IPS-NIHi11 (cell line): ENCODE results near the gene CNGA4.

Experiments used
- DNase-seq: peaks from one replicate; pipeline ENCODE4 v3.0.0; 2012; ENCODE audit warnings: mixed read lengths, low spot score

Gene CNGA4, protein sequence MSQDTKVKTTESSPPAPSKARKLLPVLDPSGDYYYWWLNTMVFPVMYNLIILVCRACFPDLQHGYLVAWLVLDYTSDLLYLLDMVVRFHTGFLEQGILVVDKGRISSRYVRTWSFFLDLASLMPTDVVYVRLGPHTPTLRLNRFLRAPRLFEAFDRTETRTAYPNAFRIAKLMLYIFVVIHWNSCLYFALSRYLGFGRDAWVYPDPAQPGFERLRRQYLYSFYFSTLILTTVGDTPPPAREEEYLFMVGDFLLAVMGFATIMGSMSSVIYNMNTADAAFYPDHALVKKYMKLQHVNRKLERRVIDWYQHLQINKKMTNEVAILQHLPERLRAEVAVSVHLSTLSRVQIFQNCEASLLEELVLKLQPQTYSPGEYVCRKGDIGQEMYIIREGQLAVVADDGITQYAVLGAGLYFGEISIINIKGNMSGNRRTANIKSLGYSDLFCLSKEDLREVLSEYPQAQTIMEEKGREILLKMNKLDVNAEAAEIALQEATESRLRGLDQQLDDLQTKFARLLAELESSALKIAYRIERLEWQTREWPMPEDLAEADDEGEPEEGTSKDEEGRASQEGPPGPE

DNA sequence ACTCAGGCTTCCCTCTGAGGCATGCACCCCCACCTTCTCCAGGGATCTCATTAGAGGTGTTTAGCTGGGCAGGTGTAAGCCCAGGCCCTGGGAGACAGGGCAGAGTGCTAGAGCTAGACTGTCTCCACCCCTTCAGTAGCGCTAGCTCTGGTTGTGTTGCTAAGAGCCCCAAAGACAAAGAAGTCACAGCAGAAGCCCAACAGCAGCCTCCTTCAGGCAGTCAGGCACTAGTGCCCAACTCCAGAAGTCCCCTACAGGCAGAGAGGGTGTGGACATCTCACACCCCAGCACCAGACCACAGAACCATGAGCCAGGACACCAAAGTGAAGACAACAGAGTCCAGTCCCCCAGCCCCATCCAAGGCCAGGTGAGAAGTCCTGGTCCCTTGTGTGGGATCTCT lies at the start of gene CNGA4:
TSS of gene CNGA4 (plus strand) at position 188 of the 400 bp plus-strand sequence. CDS start at position 306, 118 bp downstream.
- DNase-seq = no peak

DNA sequence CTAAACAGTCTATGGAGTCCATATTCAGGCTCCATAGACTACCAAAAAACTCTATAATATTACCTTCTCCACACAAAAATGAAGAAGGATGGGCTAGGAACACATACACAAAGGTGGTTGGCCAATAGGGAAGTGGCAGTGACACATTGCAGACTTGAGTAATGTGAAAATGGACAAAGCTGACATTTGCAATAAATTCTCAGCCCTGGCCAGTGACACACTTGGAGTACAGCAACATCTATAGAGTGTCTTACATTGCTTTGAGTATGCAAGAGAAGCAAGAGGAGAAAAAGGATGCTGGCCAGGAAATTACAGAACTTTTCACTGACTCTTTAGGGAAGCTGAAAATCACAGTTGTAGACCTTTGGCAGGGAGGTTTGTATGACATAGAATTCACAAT lies 47.1 kb upstream of the CNGA4 start:
- DNase-seq = no peak

DNA sequence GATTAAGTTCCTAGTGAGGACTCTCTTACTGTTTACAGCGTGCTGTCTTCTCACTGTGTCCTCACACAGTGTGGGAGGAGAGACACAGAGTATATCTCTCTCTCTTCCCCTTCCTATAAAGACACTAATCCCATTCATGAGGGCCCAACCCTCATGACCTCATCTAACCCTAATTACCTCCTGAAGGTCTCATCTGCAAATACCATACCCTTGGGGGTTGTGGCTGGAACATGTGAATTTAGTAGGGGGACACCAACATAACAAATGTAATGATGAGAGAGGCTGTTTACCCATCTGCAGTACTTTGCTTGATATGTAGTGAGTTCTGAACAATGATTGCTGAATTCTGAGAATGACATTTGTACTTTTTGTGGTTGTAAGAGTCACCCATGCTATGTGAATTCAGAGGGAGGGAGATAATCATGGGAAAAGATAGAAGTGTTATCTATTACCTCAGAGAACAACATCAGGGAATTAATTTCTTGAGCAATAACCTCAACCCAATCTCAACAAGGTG lies 44.8 kb upstream of the CNGA4 start:
- DNase-seq = no peak

DNA sequence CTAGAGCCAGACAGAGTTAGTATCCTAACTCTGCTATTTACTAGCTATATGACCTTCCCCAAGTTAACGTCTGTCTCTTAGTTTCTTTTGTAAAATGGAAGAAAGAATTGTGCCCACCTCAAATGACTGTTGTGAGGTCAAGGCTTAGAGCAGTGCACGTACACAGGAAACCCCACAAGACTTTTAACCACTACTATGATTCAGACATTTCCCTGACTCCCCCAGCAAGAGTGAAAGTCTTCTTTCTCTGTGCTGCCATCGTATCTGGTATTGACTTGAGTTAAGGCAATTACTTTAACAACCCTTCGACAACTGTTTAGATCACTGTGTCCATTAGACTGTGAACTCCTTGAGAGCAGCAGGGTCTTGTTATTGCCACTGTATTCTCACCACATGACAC lies 42.5 kb upstream of the CNGA4 start:
- no peak for DNase-seq

DNA sequence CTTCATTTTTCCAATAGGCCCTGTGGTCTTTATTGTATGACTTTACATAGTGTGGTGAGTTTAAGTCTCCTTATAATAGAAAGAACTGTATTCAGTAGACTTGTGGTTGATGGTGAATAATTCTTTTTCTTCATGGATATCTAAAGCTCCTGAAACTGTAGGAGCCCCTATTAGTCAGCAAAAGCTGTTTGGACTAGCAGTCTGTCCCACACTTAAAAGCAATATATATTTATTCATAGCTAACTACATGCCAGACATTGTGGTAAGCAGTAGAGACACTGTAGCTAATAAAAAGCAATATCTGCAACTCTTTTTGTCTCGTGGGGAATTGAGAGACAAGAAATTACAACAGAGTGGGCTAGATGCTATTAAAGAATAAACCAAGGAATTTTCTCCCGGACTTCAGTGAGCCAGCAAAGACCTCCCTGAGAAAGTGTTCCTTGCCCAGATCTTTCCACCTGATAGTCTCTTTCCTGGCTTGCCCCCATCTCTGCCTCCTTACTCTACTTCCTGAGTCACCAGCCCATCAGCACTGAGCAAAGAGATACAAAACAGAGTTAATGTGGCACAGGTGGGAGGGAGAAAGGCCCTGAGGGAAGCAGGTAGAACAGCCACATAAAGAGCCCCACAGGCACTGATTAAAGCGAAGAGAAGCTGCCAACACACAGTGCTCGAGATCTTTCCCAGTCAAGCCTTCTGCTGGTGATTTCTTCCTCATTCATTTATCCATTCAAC lies 41.3 kb upstream of the CNGA4 start:
- no peak for DNase-seq

DNA sequence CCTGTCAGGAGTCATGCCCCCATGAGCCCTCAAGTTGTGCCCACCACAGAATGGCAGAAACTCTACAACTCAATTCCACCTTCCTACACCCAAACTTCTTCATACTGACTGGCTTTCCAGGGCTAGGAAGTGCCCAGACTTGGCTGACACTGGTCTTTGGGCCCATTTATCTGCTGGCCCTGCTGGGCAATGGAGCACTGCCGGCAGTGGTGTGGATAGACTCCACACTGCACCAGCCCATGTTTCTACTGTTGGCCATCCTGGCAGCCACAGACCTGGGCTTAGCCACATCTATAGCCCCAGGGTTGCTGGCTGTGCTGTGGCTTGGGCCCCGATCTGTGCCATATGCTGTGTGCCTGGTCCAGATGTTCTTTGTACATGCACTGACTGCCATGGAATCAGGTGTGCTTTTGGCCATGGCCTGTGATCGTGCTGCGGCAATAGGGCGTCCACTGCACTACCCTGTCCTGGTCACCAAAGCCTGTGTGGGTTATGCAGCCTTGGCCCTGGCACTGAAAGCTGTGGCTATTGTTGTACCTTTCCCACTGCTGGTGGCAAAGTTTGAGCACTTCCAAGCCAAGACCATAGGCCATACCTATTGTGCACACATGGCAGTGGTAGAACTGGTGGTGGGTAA lies 39.6 kb upstream of the CNGA4 start, which contains the start of gene OR52W1:
TSS of gene OR52W1 (plus strand) at position 51 of the 637 bp plus-strand sequence. CDS start at position 51, 0 bp downstream.
- no peak for DNase-seq

DNA sequence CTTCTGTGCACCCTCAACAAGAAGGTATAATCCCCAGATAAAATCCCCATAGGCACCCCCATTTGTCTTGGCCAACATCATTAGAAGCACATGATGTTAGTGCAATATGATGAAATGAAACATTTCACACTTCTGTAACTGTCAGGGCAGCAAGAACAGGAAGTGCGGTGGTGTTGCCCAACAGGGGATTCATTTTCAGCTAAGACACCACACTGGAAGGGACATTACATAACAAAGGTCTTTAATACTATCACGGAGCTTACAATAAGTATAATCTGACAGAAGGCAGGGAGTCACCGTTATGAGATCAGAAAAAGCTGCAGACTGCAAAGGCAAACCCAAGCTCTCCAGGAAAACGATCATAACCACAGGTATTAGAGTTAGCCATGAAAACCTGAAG lies 37.9 kb upstream of the CNGA4 start:
- no peak for DNase-seq

DNA sequence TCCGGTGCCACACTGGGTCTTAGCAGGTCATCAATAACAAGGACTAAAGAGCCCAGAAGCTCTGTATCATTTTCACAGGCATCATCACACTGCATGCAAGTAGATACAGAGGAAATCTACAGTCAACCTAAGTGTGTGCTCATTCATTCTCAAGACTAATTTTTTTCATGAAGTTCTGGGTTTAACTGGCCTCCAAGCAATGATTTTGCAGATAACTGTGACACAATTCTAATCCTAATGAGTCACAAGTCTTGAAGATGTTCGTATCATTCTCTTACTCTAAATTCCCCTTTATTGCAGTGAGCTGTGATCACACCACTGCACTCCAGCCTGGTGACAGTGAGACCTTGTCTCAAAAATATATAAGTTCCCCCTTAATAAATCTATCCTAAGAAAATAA lies 37.4 kb upstream of the CNGA4 start:
- DNase-seq = no peak

DNA sequence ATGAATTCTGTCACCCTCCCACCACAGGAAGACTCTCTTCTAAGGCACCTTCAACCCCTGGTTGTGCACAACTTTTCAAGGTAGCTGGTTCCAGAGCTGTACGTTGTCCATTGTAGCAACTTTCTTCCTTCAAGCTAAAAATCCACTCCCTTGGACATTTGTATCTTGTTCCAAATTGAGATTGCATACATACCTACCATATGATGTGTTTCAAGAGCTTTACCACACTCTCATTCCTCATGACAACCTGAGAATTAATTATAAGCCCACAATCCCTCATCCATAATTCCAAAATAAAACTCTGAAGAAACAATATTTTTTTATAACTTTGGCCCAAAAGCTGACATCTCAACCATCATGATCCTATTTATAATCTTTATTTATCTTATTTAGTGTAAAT lies 36.8 kb upstream of the CNGA4 start:
- DNase-seq = no peak

DNA sequence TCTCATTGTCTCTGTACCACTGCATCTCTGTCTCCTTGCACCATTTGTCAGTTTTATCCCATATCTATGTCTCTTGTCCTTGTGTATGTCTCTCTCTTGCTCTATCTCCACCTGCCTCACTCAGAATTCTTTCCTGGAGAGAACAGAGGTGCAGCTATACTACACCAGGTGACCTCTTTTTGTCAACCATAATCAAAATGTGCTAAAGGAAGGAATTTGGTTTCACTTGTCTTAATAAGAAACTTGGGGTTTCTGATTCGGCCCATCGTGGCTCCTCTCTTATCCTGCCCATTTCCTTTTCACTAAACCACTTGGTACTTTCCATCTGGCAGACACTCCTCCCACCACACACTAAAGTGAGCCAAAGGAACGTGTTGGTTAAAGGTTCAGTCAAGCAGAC lies 35.6 kb upstream of the CNGA4 start:
- no peak for DNase-seq

DNA sequence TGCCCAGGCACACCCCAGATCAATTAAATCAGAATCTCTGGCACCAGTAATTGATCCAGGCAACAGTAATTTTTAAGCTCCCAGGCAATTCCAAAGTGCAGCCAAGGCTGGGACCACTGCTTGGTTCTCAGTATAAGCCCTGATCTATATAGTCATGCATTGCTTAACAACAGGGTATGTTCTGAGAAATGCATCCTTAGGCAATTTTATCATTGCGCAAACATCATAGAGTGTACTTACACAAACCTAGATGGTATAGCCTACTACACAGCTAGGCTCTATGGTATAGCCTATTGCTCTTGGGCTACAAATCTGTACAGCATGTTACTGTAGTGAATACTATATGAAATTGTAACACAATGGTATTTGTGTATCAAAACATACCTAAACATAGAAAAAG lies 34.2 kb upstream of the CNGA4 start:
- no peak for DNase-seq

DNA sequence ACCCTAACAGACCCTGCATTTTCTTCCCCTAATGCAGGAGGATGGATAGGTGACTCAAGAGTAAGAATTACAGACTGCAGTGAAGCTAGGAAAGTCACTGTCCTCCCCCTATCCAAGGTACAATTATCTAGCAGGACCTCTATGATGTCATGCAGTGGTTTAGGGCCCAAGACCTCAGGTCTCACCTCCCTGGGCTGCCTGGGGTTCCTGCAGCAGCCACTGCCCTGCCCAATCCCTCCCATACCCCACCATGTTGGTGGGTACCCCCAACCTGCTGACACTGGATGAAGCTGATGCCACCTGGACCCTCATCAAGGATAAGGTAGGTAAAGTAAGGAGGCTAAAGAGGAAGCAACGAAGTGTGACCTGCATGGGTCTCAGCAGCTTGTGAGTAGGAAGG lies 33.5 kb upstream of the CNGA4 start, which contains the start of gene C11orf42:
TSS of gene C11orf42 (plus strand) at position 192 of the 400 bp plus-strand sequence. CDS start at position 251, 59 bp downstream.
- no peak for DNase-seq

DNA sequence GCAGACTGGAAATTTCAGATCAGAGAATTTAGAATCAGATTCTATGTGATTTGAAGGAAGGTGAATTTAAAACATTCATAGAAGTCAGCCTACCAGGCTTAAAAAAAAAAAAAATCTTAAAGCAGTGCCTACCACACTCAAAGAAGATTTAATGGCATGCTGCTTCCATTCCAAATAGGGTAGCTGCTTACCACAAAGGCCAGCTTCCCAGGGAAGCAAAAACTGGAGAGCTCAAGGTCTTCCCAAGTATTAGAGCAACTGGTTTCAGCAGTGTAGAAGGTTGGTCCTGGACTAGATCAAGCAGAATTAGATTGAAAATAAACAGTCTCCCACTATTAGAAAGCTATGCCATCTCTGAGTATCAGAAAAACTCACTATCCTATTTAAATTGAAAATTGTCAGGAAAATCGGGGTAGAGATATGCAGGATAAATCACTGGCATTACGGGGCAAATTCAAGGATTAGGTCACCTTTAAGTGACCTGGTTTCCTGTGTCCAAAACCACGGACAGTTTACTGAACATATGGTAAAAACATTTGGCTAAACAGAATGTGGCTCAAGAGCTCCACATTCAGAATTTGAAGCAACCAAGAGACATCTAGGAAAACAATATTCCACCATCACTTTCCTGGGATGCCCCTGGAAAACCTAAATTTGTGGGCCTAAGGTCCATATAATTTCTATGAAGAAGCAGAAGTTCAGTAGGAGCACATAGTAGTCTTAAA lies 32.3 kb upstream of the CNGA4 start:
- DNase-seq = no peak

DNA sequence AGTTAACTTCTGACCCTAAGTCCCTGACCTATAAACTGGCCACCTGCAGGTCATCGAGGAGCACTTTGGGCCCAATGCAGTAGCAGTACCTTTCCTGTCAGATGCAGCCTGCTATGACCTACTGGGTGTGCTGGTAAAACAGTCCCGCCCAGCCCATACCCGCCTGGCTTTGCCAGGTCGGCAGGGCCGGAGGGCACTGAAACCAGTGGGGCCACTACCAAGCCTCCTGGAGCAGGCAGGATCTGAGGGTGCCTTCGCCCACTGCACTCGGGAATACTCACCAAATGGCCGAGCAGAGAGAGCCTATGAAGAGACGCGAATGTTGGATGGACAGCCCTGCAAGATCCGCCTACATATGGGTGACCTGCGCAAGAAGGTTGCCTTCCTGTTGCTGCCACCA lies 29.1 kb upstream of the CNGA4 start:
- peak; percentile 3 for DNase-seq

DNA sequence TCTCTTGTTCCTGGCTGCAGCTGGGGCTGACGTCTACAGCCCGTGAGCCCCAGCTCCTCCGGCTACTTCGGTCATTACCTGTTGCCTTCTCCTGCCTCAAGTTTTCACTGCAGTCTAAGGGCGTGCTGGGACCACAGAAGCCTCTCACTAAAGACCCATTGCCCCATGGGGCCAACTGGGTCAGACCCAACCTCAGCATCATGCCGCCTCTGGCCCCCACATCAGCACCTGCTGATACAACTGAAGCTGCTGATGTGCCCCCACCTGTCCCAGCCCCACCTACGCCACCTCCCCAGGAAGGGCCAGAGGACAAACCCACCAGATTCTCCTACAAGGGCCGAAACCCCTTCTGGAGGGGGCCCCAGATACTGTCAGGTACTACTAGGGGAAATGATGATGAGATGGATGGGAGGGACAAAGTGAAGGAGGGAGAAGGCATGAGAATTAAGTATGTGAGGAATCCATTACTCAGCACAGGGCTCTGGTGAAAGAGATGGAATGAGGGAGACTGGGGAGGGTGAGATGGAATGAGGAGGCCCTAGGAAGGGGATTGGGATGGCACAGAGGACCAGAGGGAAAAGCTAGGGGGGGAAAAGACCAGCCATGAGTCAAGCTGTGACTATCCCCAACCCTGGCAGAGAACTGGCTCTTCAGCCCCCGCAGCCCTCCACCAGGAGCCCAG lies 28.5 kb upstream of the CNGA4 start:
- DNase-seq = peak; percentile 3

DNA sequence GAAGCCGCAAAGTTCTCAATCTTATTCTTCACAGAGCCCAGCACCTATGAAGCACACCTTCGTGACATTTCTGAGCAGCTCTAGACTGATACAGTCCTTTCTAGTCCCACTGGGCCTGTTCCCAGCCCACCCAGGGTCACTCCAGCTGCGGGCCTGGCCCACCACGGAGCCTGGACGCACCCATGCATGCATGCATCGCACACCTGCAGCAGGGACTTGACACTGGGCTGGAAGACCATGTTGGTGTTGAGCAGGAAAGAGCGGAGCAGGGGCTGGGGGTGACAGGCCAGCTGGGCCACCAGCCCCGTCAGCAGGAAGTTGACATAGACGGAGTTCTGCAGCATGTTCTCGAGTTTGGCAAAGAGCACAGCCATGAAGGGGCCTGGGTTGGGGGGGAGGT lies 24.4 kb upstream of the CNGA4 start:
- peak; percentile 3 for DNase-seq

DNA sequence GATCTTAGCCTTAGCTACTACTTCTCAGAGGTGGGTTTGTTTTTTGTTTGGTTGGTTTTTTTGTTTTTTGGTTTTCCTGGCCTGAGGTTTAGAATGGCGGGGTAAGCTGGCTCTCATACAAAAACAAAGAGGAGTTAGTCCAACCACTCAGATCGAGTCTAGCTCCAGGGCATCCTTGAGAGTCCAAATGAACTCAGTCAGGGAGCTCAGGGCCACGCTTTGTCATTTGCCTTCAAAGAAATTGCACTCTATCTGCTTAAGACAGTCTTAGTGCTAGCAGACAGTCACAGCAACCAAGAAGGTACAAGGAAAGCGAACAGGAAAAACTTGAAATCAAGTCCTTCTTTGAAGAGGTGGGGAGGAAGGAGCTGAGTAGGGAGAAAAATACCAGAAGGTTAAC lies 22.4 kb upstream of the CNGA4 start:
- DNase-seq = peak; percentile 3

DNA sequence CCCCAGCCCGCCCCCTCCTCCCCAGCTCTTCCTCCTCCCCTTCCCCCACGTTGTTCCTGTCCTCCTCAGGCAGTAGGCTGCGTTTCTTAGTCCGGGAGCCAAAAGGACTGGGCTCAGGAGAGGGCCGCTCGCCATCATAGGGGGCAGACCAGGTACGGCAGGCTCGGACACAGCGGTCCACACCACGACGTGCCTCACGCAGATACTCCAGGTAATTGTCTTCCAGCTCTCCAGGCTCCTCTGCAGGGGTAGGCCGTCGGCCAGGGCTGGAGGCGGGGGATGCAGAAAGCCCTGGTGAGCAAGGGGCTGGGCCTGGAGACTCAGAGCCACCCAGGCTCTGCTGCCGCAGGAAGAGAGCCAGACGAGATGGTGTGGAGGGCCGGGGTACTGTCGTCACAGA lies 21.2 kb upstream of the CNGA4 start:
- DNase-seq = no peak

DNA sequence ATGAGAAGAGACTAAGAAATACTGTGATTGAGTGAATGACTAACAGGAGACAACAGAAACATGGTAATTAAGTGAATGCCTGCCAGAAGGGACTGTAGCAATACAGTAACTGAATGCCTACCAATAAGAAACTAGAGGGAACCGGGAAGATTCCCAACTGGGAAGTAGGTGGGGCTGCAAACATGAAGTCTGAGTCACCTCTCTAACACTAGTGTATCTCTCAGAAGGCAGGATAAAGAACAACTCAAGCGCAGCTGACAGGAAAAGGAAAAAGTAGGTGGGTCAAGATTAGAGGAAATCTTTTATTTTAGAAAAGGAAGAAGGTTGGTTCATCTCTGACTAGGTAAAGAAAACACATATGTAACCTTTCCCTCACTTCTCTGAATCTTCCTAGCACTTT lies 19.5 kb upstream of the CNGA4 start:
- no peak for DNase-seq

DNA sequence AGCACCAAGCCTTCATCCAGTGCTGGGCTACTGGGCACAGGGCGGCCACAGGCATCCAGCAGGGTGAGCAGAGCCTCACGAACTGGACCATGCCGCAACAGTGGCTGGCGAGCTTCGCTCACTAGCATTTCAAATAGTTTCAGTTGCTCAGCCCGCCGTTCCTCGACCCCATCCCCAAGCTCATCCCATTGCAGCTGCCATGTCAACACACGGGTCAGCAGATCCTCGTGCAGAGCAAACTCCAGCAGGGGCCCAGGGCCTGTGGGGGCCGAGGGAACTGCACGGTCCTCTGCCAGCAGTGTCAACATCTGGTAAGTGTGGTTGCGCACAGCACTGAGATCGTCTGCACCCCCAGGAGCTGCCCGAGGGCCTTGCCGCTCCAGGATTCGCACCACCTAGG lies 15.0 kb upstream of the CNGA4 start:
- DNase-seq = no peak

DNA sequence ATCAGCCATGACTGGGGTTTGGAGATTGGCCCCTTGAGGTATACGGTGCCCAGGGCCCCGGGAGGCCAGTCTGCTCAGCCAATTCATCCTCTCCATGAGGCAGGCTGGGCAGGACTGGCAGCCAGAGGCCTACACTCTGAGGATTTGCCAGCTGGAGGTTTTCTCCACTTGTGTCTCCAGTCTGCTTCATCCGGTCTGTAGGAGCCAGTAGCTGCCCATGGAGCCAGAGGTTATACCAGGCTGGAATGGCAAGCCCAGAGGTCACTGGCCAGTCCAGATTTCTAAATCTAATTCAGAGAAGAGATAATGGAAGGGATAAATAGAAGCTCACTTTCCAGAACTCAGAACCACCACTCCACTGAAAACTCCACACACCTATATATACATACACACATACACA lies 14.5 kb upstream of the CNGA4 start:
- DNase-seq = no peak
